Measurements from ENCODE around the gene FAM193A.
"Not testable (repeated sequence)": the region's sequence is repeated elsewhere in the genome, so short reads cannot be mapped to it uniquely, and the experiment has no call there.

FAM193A gene

DNA sequence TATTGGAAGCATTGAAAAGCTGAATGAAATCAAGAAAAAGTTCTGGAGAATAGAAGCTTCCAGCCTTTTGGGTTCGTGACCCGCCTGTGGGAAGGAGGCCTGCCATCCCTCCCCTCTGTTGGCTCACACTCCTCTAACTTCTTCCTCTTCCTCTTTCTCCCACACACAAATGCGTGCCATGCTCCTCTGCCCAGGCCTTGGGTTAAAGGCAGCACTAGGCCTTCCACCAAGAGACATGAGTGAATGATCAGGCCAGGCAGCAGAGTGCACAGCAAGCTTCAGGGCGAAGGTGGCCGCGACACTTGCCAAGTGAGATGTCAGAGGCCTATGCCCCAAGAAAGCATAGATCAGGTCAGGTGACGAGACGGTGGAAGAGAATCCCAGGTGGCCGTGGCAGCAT, 38.4 kb downstream of the FAM193A start:
- no peak for DNase-seq (ENCODE audit: low read depth in 2 of 2)

DNA sequence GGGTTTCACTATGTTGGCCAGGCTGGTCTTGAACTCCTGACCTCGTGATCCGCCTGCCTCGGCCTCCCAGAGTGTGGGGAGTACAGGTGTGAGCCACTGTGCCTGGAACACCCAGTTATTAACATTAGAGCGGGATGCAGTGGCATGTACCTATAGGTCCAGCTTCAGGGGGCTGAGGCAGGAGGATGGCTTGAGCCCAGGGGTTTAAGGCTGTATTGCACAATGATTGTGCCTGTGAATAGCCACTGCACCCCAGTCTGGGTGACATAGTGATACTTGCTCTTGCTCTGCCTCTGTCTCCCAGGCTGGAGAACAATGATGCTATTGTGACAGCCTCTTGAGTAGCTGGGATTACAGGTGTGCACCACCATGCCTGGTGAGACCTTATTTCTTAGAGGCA, 39.8 kb downstream of the FAM193A start:
- no peak for DNase-seq (ENCODE audit: low read depth in 2 of 2)

DNA sequence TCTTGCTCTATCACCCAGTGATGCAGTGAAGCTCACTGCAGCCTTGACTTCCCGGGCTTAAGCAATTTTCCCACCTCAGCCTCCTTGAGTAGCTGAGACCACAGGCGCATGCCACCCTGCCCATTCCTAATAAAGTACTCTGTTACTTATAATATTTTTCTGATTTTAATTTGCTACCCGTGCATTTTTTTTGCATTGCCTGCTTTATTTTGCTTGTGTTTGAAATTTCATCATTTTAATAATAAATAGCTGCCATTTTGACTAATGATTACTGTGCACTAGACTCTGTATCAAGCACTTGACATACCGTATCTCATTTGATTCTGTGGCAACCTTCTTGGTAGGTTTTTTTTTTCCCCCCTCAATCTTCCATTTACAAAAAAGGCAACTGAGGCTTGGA, 41.7 kb downstream of the FAM193A start:
- no peak for DNase-seq (ENCODE audit: low read depth in 2 of 2)

DNA sequence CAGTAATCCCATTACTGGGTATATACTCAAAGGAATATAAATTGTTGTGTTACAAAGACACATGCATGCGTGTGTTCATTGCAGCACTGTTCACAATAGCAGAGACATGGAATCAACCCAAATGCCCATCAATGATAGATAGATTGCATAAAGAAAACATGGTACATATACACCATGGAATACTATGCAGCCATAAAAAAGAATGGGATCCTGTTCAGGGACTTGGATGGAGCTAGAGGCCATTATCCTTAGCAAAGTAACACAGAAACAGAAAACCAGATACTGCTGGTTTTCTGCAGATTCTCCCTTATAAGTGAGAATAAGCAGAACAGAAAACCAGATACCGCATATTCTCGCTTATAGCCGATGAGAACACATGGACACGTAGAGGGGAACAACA, 43.5 kb downstream of the FAM193A start:
- DNase-seq (ENCODE audit: low read depth in 2 of 2): no peak

DNA sequence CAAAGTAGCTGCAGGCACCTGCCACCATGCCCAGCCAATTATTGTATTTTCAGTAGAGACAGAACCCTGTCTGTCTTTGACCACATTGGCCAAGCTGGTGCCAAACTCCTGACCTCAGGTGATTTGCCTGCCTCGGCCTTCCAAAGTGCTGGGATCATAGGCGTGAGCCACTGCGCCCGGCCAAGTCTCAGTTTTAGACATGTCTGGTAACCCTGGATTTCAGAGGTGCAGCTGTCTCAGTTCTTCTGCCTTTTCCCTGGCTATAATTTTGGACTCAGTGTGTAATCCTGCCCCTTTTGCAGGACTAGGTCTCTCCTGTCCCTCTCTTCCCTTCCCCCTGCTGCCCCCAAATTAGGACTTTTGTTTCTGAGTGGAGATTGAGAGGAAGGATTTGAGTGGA, 46.6 kb downstream of the FAM193A start:
- DNase-seq (ENCODE audit: low read depth in 2 of 2): no peak

DNA sequence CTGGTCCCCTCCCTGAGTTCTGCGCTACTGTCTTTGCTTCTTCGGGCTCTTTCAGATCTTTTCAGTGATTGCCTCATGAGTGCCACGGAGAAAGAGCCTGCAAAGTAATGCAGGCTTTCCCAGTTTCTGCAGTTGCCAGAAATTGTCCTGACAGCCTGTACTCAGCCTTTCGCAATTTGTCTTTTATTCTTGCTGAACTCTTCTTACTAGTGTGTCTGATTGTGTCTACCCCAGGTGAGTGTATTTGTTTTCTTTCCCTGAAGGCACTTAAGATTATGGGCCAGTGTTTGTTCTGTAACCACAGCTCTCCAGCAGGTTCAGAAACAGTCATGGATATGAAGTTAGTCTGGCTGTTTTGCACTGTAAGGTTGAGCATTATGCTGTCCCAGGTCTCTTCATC, 47.1 kb downstream of the FAM193A start:
- DNase-seq (ENCODE audit: low read depth in 2 of 2): no peak

DNA sequence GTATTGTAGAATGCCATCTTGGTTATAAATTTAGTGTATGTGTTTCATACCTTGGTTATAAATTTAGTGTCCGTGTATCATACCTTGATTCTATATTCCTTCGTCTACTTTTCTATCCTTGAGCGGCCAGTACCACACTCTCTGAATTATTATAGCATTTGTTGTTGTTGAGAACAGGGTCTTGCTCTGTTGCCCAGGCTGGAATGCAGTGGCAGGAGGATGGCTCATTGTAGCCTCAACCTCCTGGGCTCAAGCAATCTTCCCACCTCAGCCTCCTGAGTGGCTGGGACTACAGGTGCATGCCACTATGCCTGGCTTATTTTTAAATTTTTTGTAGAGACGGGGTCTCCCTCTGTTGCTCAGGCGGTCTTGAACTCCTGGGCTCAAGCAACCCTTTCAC, 50.1 kb downstream of the FAM193A start:
- DNase-seq (ENCODE audit: low read depth in 2 of 2): no peak

DNA sequence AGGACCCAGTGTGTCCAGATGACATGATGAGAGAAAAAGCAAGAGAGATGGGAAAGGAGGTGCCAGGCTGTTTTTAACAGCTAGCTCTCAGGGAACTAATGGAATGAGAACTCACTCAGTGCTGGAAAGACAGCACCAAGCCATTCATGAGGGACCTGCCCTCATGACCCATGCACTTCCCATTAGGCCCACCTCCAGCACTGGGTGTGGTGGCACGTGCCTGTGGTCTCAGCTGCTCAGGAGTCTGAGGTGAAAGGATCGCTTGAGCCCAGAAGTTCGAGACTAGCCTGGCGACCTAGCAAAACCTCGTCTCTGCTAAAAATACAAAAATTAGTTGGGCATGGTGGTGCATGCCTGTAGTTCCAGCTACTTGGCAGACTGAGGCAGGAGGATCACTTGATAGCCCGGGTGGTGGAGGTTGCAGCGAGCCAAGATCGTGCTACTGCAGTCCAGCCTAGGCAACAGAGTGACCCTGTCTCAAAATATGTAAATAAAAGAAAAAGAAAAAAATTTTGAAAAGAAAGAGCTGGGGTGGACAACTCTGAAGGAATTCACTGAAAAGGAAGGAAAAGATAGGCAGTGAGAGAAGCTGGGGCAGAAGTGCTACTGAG, 50.9 kb downstream of the FAM193A start:
- DNase-seq (ENCODE audit: low read depth in 2 of 2): no peak

DNA sequence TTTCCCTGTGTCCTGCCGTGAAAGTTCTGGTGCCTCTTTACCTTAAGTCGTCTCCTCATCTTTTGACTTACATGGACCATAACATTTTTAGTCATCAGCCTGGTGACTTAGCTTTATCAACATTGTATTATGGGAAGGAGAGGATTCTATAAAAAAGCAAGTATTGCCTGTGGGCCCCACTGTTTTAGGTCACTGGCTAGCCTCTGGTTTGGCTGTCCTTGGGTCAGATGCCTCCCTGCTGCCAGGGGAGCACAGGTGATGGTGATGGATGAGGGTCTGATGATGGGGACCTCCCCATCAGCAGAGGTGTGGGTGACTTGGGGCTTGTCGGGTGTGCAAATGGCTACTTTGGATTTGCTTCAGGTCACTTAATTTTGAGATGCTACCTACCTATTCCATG, 51.8 kb downstream of the FAM193A start:
- DNase-seq (ENCODE audit: low read depth in 2 of 2): no peak

DNA sequence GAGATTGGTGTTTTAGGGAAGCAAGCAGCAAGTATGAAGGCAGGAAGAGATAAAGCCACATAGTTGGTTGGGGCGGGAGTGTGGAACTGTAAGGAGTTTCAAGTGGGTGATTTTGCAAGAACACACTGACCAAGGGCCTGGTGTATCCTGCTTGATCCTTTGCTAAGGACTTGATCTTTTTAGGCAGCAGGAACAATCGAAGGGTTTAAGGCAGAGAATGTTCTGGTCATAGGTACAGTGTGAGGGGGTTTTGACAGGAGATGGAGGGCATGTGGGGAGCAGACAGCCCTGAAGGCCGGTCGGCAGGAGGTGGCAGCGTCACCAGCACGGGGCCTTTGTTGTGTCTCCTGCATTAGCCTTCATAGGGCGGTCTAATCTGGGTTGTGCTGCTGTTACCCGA, 54.7 kb downstream of the FAM193A start:
- DNase-seq (ENCODE audit: low read depth in 2 of 2): no peak

DNA sequence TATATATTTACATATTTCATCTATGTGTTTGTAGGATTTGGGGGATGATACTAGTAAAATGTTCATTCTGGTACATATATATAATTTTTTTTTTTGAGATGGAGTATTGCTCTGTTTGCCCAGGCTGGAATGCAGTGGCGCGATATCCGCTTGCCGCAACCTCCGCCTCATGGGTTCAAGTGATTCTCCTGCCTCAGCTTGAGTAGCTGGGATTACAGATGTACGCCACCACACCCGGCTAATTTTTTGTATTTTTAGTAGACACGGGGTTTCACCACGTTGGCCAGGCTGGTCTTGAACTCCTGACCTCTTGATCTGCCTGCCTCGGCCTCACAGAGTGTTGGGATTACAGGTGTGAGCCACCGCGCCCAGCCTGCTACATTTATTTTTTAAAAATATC, 55.6 kb downstream of the FAM193A start:
- DNase-seq (ENCODE audit: low read depth in 2 of 2): not testable (repeated sequence)

DNA sequence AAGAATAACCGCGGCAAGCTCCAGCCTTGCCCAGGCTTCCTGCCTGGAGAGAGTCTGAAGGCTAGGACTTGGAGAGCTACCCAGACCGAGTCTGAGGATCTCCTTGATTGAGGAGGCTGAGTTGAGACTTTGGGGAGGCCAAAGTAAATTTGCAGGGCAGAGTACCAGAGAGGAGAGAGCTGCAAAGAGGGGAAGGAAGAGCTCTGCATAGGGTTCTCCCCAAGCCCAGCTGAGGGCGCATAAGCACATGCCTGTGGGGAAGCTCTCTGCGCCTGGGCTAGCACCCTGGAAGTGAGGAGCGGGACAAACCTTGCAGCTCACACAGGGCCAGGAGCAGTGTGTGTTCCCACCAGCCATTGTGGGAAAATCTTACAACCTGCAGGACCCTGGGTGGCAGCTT, 56.1 kb downstream of the FAM193A start:
- no peak for DNase-seq (ENCODE audit: low read depth in 2 of 2)

DNA sequence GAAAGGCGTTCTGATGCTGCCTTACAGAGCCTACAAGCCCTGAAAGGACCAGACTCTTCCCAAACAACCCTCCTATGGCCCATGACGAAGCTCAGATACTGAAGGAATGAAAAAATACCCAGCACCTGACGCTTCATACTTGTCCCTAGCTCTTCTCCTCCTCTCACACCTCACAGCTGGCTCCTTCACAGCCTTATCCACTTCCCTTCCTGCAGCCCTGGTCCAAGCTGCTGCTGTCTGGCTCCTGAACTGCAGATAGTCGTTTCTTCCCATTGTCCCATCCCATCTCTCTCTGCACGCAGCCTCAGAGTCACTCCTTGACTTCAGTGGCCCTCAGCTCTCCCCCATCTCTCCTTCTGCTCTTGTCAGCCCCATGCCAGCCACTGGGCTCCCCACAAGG, 56.6 kb downstream of the FAM193A start:
- no peak for DNase-seq (ENCODE audit: low read depth in 2 of 2)

DNA sequence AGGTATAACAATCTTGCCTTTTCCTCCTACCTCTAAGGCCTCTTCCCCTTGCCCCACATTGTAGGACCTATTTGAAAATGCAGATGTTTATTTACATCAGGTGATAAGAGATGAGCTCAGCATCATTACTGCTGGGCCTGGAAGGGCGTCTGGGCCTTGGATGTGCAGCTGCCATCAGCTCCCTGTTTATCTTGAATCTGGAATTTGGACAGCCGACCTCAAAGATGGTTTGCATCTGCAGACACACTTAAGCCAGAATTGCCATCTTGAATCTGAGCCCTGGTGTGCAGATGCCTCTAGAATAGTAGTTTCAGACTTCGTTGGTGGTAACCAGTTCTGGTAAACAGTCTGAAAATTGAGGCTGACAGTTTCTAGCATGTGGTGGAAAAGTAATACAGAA, 59.0 kb downstream of the FAM193A start:
- no peak for DNase-seq (ENCODE audit: low read depth in 2 of 2)

DNA sequence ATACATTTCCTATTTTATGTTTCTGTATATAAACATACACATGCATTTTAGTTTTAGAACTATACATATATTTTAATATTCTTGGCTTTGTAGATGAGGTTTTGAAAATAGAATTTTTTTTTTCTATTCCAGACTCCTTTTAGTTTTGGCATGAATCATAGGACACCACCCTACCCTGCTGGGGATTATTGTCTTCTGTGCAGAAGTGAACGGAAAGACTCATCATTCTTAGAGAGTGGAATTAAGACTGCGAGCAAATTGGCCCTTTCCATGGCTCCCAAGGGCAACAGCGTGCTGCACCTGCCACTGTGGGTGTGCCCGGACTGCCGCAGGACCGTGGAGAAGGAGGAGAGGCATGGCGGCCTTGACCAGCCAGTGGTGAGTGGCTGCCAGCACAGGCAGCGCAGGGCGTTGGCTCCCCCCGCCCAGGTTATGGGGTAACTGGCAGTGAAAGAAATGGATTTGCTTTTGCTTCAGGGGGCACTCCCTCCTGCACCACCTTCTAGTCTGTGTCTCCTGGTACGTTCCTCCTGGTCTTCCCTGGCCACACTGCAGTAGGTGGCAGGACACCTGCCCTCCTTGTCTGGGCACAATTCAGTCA, 59.6 kb downstream of the FAM193A start:
- no peak for DNase-seq (ENCODE audit: low read depth in 2 of 2)

DNA sequence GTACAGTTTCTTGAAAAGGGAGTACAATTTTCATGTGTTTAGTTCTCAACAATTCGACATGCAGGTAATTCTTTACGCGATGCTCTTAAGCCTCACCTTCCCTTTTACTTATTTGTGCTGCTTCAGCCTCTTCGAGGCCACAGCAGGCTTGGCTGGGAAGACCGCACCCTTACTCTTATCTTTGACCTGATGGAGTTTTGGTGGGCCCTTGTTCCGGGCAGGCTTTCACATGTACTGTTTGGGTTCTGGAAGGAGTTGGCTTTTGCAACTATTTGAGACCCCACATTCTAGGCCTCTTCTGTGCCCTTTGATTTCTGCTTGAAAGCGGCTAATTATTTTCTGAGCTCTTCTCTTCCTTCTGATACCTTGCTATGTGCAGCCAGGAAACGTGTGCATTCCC, 60.2 kb downstream of the FAM193A start:
- DNase-seq (ENCODE audit: low read depth in 2 of 2): no peak

DNA sequence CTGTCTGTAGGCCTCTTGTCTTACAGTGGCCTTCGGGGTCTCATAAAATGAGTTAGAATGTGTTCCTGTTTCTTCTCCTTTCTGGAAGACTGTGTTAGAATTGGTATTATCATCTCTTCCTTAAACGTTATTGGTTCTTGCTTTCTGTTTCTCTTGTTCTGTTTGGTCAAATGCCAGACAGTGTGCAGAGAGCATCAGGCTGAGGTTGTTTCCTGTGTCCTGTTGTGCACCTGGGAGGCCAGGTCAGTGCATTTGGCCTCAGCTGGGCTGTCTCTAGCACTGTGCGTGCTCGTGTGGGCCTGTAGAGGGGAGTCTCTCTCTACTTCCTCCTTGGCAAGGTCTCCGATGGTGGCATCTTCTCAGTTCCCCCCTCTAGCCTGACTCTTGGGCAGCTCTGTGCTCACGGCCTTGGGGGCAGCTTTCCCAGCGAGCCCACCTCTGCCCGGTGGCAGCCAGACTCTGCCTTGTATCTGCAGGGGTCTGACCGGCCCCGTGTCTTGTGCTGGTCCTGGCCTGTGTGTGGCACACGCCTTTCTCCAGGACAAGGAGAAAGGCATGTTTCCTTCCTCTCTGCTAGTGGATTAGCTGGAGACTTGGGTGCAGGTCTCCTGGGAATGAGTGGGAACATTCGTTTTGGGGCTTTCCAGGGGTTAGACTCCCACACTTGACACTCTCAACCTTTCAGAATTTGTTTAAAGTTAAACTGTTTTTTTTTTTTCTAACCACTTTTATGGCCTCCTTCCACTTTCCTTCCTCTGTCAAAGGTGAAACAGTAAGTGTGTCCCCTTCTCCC, 62.3 kb downstream of the FAM193A start:
- DNase-seq (ENCODE audit: low read depth in 2 of 2): no peak

DNA sequence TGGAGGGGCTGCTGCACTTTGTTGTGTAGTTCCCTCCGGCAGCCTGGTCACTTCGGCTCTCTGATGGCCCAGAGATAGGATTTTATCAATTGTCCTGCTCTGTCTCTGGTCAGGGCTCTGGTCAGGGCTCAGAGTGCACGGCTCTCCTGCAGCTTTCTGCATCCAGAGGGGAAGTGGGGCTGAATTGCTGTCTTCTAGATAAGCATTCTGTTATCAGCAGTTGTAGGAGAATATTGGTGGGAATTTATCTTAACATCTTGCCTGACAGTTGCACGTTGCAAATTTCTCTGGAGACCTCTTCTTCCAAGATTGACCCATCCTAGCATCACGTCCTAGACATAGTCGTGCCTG, 62.8 kb downstream of the FAM193A start:
- no peak for DNase-seq (ENCODE audit: low read depth in 2 of 2)

DNA sequence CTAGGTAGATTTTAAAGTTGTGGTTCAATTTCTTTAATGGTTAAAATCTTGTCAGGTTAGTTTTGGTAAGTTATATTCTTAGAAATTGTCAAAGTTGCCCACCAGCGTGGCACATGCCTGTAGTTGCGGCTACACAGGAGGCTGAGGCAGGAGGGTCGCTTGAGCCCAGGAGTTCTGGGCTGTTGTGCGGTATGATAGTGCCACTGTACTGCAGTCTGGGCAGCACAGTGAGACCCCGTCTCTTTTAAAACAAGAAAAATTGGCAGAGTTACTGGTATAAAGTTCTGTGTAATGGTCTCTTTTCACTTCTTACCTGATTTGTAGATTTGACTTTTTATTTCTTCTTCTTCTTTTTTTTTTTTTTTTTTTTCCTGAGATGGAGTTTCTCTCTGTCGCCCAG, 64.4 kb downstream of the FAM193A start:
- no peak for DNase-seq (ENCODE audit: low read depth in 2 of 2)

DNA sequence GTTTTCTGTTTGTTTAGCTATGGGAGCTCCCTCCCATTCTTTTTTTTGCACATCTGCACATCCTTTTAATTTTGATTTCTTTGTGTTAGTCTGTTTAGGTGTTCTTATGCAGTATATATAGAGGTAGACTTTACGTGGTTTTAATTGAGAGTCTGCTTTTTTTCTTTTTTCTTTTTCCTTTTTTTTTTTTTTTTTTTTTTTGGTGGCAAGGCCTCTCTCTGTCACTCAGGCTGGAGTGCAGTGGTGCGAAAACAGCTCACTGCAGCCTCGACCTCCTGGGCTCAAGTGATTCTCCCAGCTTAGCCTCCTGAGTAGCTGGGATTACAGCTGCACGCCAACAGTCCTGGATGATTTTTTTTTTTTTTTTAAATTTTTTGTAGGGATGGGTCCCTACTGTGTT, 68.2 kb downstream of the FAM193A start:
- no peak for DNase-seq (ENCODE audit: low read depth in 2 of 2)

DNA sequence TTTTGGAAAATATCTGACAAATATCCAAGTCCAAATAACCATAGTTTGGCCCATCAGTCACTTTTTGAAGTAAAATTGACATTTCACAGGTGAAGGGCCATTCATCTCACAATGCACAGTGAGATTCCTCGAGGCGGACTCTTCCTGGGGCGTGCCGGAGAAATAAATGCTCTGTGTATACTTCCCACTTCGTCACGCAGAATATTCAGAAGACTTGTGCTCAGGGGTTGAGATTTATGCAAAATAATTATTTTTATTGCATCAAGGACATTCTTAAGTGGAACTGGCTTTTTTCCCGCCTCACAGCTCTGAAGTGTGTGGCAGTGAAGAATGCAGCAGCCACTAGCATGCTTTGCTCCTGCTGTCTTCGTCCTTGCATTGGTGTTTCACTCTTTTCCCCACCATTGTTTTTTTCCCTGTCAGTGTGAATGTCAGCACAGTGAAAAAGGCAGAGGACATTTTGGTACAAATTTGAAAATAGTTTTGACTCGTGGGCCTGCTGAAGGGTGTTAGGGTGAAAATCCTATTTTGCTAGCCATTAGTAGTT, 70.6 kb downstream of the FAM193A start:
- DNase-seq (ENCODE audit: low read depth in 2 of 2): no peak

DNA sequence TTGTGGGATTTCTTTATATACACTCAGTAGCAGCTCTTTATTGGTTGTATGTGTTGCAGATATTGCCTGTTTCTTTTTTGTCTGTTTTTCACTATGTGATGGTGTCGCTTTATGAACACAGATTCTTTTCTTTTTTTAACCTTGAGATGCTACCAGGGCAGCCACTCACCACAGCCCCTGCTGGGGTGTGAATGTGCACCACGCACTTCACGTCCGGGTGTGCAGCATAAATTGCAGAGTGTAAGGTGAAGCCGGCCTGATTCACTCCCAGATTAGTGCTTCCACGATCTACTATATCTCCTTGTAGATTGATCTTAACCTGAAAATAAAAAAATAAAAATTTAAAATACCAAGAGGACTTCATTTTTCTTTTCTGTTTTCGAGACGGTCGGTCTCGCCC, 71.4 kb downstream of the FAM193A start:
- no peak for DNase-seq (ENCODE audit: low read depth in 2 of 2)

DNA sequence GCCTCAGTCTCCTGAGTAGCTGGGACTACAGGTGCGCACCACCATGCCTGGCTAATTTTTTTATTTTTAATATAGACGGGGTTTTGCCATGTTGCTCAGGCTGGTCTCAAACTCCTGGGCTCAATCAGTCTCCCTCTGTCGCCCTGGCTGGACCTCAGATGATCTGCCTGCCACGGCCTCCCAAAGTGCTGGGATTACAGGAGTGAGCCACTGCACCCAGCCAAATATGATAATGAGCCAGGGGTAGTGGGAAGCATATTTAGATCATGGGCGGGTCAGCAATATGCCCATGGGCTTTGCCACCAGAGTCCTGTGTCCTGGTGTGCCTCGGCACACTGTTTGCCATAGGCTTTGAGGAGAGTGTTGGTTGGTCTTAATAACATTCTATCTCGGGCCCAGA, 71.8 kb downstream of the FAM193A start:
- DNase-seq (ENCODE audit: low read depth in 2 of 2): no peak
